Coronary artery (tissue), 2 donors: ENCODE measurements around the gene RPP14.

ENCODE experiments used
- DNase-seq: peaks from one replicate; pipeline ENCODE4 v3.0.0-alpha.2; 2017; ENCODE audit warnings: low spot score
- H3K27ac ChIP-seq, 2 donors: fragments of 200-600 bp; sonication (generic); one replicate each; pipeline ENCODE4 v1.5.1; 2016 to 2019
- H3K4me3 ChIP-seq: fragments of 200-600 bp; sonication (generic); 2 replicates; pipeline ENCODE4 v1.5.1; 2016; ENCODE audit warnings: mild to moderate bottlenecking, moderate library complexity
- TF ChIP-seq, protein P1 (sequence below): fragments of 200-600 bp; sonication (generic); IDR thresholded peaks from one replicate; pipeline ENCODE4 v1.5.1; 2019; ENCODE audit warnings: antibody characterized with exemption

The RPP14 gene

GRCh38 chr3:58358092-58358491 lies 52.0 kb downstream of the RPP14 start:
- DNase-seq: no peak
- TF ChIP-seq, protein P1, sequence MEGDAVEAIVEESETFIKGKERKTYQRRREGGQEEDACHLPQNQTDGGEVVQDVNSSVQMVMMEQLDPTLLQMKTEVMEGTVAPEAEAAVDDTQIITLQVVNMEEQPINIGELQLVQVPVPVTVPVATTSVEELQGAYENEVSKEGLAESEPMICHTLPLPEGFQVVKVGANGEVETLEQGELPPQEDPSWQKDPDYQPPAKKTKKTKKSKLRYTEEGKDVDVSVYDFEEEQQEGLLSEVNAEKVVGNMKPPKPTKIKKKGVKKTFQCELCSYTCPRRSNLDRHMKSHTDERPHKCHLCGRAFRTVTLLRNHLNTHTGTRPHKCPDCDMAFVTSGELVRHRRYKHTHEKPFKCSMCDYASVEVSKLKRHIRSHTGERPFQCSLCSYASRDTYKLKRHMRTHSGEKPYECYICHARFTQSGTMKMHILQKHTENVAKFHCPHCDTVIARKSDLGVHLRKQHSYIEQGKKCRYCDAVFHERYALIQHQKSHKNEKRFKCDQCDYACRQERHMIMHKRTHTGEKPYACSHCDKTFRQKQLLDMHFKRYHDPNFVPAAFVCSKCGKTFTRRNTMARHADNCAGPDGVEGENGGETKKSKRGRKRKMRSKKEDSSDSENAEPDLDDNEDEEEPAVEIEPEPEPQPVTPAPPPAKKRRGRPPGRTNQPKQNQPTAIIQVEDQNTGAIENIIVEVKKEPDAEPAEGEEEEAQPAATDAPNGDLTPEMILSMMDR: no peak
- no peak overlapping the region for H3K27ac ChIP-seq
- H3K4me3 ChIP-seq: no peak overlapping the region

- Histone ChIP-seq H3K27ac (no peak overlapping the region), H3K4me3 (no peak overlapping the region)
- DNase-seq: no peak
- TF ChIP-seq, protein P1: no peak
Measured at GRCh38 chr3:58358808-58359207, 52.8 kb downstream of the RPP14 start.

DNA sequence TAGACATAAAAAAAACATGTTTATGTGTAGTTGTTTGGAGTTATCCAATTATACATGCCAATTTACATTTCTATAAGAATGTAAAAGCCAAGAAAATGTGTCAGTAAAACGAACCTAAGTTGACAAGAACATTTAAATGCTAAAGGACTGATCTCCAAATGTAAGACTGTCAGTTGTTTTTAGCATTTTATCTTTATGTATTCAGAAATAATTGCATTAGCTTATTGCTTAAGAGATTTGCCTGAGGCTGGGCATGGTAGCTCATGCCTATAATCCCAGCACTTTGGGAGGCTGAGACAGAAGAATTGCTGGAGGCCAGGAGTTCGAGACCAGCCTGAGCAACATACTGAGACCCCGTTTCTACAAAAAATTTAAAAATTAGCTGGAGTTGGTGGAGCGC lies 53.6 kb downstream of the RPP14 start:
- TF ChIP-seq, protein P1: no peak
- no peak overlapping the region for H3K27ac ChIP-seq
- H3K4me3 ChIP-seq: no peak overlapping the region
- no peak for DNase-seq

- no peak overlapping the region for H3K27ac ChIP-seq
- TF ChIP-seq, protein P1: no peak
- H3K4me3 ChIP-seq: no peak overlapping the region
- no peak for DNase-seq
Measured at GRCh38 chr3:58361866-58362265, 55.8 kb downstream of the RPP14 start.

DNA sequence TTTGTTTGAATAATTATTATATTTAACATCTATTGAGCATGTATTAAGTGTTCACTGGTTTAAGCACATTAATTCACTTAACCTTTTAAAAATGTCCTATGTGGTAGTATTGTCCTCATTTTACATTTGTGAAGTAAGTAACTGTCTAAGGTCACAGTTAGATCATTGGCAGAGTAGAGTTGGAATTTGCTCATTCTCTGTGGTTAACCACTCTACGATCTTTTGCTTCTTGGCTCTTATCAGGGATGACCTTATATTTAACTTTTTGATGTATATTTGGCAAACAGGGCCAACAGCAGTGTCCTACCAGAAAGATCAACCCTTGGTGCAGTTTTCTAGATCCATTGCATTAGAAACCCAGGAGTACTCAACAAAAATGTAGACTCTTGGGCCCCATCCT lies 60.7 kb downstream of the RPP14 start:
- no peak for DNase-seq
- H3K4me3 ChIP-seq: no peak overlapping the region
- TF ChIP-seq, protein P1: no peak
- no peak overlapping the region for H3K27ac ChIP-seq

- H3K4me3 ChIP-seq: no peak overlapping the region
- DNase-seq: no peak
- no peak overlapping the region for H3K27ac ChIP-seq
- TF ChIP-seq, protein P1: no peak
Measured at GRCh38 chr3:58369038-58369437, 63.0 kb downstream of the RPP14 start.
